ENCODE results near the gene TBXT.

TBXT gene

GRCh38 chr6:166192136-166192535, 24.5 kb upstream of the TBXT start:
- CTCF ChIA-PET: no interaction called here
- POLR2A ChIA-PET: no interaction called here

GRCh38 chr6:166179704-166180103, 12.1 kb upstream of the TBXT start:
- no peak overlapping the region for H3K27ac ChIP-seq (ENCODE audit: extremely low read depth, low read depth, low read length)
- H3K4me3 ChIP-seq (ENCODE audit: low read depth, low read length): no peak overlapping the region
- H3K4me1 ChIP-seq (ENCODE audit: control insufficient read depth, insufficient read depth, low read length): no peaks in the 10 kb centered on the region
- ChIA-PET POLR2A (no interaction called here), CTCF (interaction anchor here (0.6 kb wide), 1 partner anchor 13 kb away, joined by 3 read pairs; no protein-coding TSS in a partner anchor)
- TF ChIP-seq ZNF776 (tag by site-specific recombination; IDR thresholded peaks at IDR 0.05; ENCODE audit: borderline replicate concordance) (no peak), PRDM2 (tag by site-specific recombination; IDR thresholded peaks at IDR 0.05; ENCODE audit: borderline replicate concordance) (no peak), ZNF544 (tag by site-specific recombination; IDR thresholded peaks at IDR 0.05) (no peak), ZBTB48 (tag by site-specific recombination; IDR thresholded peaks at IDR 0.05) (no peak)
- no peaks in the 10 kb centered on the region for H3K9me3 ChIP-seq (ENCODE audit: control insufficient read depth, insufficient read depth, low read depth, low read length)
- H3K36me3 ChIP-seq (ENCODE audit: control insufficient read depth in 2 of 2, insufficient read depth in 1 of 2, low read length in 2 of 2): no peaks in the 10 kb centered on the region

More at GRCh38 chr6:166192136-166192535, 24.5 kb upstream of the TBXT start:
- TF ChIP-seq ZNF48 (tag by site-specific recombination; IDR thresholded peaks at IDR 0.05): no peak
- no peak for TF ChIP-seq REPIN1 (tag by site-specific recombination; IDR thresholded peaks at IDR 0.05; ENCODE audit: low read depth)
- no peak for TF ChIP-seq ZNF555 (tag by site-specific recombination; conservative IDR thresholded peaks at IDR 0.05)
- TF ChIP-seq ZNF37A (tag by site-specific recombination; IDR thresholded peaks at IDR 0.05): no peak
- TF ChIP-seq ZNF626 (tag by site-specific recombination; IDR thresholded peaks at IDR 0.05): no peak
- TF ChIP-seq BCL6B (tag by site-specific recombination; IDR thresholded peaks at IDR 0.05): no peak
- no peak for TF ChIP-seq ZNF248 (tag by site-specific recombination; IDR thresholded peaks at IDR 0.05)
- no peak for TF ChIP-seq ZNF121 (tag by site-specific recombination; IDR thresholded peaks at IDR 0.05)
- no peak for TF ChIP-seq SP2 (tag by site-specific recombination; IDR thresholded peaks at IDR 0.05)
- no peak for TF ChIP-seq ZNF610 (tag by site-specific recombination; IDR thresholded peaks at IDR 0.05; ENCODE audit: borderline replicate concordance)
- no peak for TF ChIP-seq ZNF548 (tag by site-specific recombination; IDR thresholded peaks at IDR 0.05)
- TF ChIP-seq ZNF112 (tag by site-specific recombination; IDR thresholded peaks at IDR 0.05): no peak
- no peak for TF ChIP-seq ZNF449 (tag by site-specific recombination; IDR thresholded peaks at IDR 0.05)
- no peak for TF ChIP-seq ZSCAN16 (tag by site-specific recombination; IDR thresholded peaks at IDR 0.05)
- no peaks in the 10 kb centered on the region for H3K36me3 ChIP-seq (ENCODE audit: control insufficient read depth in 2 of 2, insufficient read depth in 1 of 2, low read length in 2 of 2)
- no peaks in the 10 kb centered on the region for H3K9me3 ChIP-seq (ENCODE audit: control insufficient read depth, insufficient read depth, low read depth, low read length)
- H3K4me1 ChIP-seq (ENCODE audit: control insufficient read depth, insufficient read depth, low read length): peaks cover 4% of the 10 kb centered on the region
- no peak overlapping the region for H3K27ac ChIP-seq (ENCODE audit: extremely low read depth, low read depth, low read length)
- no peak overlapping the region for H3K4me3 ChIP-seq (ENCODE audit: low read depth, low read length)
